D341Med (cell line): ENCODE measurements around the gene SOX18.

Source experiments
- DNase-seq: peaks from one replicate; pipeline ENCODE4 v3.0.0; 2012; ENCODE audit warnings: low spot score

The SOX18 gene

GRCh38 chr20:64037199-64037497 is 12.3 kb downstream of the SOX18 start:
- DNase-seq = no peak

- no peak for DNase-seq
These were observed 12.9 kb downstream of the SOX18 start for GRCh38 chr20:64036346-64037198.

- DNase-seq = no peak
These were observed 13.5 kb downstream of the SOX18 start, which contains the start of gene C20orf204 for GRCh38 chr20:64035933-64036345. Gene C20orf204, plus strand, starts transcription at chr20:64036182. Its CDS starts 142 bp downstream, at chr20:64036324.

DNA sequence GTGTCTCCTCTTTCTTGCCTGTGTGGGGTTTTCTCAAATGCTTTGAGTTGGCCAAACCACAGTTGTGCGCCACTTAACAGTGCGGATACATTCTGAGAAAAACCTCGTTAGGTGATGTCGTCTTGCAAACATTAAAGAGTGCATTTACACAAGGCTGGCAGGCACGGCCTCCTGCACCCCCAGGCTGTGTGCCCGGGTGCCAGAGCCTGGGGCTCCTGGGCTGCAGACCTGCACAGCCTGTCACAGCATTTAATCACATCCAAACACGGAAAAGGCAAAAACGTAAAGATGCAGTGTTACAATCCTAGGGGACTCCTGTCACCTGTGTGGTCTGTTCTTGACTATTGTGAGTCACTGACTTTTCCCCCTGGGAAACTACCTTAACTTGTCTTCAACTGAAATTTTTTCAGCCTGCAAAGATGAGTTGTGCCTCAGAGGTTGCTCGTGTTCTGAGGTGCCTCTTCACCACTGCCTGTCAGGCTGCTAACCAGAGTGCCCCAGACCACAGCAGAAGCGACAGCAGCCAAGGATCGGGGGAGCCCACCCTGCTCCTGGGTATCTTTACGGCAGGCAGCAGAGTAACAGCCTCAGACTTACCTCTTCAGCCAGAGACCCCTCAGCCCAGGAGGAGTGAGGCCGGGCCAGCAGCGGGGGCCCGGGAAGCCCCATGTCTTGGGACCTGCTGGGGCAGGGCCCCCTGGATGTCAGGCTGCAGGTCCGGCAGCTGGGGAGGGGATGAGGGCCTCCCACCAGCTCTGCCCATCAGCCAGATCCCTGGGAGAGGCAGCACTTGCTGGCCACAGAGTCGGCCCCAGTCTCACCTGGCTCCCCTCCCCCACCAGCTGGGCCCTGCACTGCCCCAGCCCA is 14.1 kb downstream of the SOX18 start:
- DNase-seq = no peak

DNA sequence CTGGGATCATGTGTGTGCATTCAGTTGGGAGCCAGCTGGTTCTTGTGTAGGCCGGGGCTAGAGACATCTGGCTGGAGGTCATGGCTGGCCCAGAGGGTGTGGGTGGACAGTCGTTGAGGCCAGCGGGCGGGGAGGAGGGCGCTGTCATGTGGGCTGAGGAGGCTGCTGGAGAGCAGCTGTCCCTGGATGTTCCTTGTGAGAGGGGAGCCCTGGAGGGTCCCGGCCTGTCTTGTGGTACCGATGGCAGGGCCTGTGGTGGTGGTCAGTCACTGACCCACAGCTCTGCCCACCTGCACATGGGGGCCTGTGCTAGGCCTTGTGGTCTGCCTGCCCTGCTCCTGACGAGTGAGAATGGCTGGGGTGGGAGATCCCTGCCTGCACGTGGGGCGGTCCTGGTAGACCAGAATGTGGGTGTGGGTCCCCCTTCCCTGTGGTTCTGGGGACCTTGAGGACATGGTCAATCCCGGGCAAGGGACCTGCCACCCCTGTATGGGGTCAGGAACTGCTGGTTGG is 15.4 kb downstream of the SOX18 start:
- DNase-seq = no peak

GRCh38 chr20:64032706-64033624 is 16.5 kb downstream of the SOX18 start:
- no peak for DNase-seq

DNA sequence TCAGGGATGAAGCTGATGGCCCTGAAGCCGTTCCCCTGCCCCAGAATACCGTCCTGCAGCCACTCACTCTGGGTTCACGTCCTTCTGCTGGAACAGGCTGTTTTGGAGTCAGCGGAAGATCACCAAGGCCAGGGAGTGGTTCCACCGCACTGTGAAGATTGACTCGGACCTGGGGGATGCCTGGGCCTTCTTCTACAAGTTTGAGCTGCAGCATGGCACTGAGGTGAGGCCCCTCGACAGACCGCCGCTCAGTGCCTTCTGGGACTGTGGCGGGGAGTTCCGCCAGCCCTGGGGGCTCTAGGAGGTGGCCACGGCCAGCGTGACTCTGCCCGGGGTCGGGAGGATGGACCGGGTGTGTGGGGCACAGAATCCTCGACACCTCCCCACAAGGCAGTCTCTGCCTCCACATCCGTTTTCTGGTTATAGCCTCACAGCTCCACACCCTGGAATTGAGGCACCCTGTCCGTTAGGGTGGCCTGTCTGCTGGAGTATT is 17.6 kb downstream of the SOX18 start:
- no peak for DNase-seq

GRCh38 chr20:64030371-64031134 is 18.9 kb downstream of the SOX18 start:
- DNase-seq = no peak

DNA sequence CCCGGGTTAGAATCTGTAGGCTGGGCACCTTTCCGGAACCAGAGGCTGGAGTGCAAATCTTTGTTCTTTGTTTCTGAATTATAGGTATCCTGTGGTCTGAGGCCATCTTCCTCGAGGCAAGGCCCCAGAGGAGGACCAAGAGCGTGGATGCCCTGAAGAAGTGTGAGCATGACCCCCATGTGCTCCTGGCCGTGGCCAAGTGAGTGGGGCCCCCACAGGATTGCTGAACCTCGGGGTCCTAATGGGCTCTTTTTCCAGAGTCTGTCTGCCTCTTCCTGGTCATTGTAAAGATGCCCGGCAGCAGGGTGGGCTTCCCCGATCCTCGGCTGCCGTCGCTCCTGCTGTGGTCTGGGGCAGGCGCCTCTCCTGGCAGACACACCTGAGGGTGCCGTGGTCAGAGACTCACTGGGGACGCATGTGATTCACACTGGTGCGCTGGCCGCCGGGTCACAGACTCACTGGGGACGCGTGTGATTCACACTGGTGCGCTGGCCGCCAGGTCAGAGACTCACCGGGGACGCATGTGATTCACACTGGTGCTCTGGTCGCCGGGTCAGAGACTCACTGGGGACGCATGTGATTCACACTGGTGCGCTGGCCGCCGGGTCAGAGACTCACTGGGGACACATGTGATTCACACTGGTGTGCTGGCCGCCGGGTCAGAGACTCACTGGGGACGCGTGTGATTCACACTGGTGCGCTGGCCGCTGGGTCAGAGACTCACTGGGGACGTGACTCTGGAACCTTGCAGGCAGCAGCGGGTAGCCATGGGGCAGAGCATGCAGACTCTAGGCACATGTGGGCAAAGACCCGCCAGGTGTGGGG is 19.9 kb downstream of the SOX18 start:
- no peak for DNase-seq

DNA sequence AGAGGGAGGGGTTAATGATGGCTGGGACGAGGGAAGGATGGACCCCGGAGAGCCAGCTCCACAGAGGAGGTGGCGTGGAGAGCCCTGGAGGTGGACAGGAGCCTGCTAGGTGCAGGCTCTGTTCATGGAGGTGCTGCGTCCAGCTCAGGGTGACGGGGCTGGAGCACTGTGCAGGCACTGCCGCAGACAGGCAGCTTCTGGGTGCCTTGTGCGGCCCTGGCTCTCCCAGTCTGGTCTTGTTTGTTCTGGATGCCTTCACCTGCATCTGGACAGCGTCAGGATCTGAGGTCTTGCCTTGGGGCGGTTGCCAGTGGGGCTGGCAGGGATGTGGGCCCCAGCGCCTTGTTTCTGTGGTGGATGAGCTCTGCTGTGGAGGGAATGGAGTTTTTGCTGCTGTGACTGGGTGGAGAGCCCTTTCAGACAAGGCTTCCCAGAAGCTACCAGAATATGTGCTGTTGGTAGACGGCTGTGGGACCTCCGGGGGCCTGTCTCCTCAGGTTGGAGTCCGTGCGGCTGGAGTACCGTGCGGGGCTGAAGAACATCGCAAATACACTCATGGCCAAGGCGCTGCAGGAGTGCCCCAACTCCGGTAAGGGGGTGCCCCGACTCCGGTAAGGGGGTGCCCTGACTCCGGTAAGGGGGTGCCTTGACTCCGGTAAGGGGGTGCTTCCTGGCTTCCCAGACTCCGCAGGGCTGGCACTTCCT is 21.3 kb downstream of the SOX18 start:
- DNase-seq = no peak

GRCh38 chr20:64025826-64026412 is 23.5 kb downstream of the SOX18 start:
- DNase-seq = no peak

DNA sequence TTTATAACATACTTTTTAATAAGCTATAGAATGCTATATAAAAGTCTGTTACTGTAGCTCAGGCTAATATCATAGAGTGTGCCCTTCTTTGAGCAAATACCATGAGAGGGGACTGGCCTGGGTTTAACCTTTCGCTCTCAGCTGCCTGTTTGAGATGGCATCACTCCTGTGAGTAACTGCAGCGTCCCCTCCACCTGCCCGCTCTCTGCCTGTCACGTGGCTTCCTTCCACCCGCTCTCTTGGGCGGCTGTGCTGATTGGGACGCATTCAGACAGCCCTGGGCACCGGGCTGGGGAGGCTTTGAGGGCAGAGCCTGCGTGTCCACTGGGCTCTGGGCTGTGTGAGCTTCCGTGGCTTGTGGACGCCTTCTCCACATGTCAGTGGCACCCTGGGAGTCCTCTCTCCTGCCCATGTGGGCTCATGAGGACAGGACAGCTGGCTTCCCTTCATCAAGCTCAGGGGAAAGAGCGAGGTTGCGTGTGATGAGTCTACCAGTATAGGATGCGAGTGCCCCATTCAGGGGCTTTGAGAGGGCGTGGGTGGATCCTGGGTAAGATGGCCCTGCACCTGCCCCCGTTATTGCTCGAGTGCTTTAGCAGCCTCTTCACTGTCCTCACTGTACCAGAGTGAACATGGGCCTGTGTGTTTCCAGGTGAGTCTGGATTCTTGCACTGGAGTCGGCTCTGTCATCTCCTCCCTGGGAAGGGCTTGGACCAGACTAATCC is 24.2 kb downstream of the SOX18 start:
- no peak for DNase-seq

GRCh38 chr20:64024141-64024990 is 25.1 kb downstream of the SOX18 start:
- no peak for DNase-seq

GRCh38 chr20:64023361-64024140 is 25.9 kb downstream of the SOX18 start:
- no peak for DNase-seq

DNA sequence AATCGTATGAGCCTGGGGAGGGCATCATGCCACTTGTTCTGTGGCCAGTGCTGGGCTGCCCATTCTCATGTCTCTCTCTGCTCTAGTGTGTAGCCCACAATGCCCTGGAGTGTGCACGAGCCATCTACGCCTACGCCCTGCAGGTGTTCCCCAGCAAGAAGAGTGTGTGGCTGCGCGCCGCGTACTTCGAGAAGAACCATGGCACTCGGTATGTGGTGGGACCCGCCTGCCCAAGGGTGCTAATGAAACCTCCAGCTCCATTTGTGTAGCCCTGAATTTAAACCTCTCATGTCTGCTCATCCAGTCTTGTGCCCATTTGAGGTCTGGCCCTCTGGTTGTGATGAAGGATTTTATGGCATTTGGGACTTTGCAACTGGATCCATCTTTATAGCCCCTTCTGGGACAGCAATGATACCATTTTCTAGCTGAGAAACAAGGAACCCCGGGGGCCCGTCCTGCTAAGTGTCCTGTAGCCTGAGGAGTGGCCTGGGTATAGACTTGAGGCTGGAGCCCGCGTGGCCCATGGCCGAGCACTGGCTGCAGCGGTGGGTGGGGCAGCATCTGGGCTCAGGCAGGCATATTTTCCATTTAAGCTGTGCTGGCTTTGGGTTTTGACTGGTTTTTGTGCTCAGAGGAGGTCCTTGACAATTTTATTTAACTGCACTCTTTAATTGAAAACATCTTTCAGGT is 26.6 kb downstream of the SOX18 start:
- no peak for DNase-seq
